ENCODE measurements around the gene MAT2A.
"Not testable (repeated sequence)": the region's sequence is repeated elsewhere in the genome, so short reads cannot be mapped to it uniquely, and the experiment has no call there.

MAT2A gene

DNA sequence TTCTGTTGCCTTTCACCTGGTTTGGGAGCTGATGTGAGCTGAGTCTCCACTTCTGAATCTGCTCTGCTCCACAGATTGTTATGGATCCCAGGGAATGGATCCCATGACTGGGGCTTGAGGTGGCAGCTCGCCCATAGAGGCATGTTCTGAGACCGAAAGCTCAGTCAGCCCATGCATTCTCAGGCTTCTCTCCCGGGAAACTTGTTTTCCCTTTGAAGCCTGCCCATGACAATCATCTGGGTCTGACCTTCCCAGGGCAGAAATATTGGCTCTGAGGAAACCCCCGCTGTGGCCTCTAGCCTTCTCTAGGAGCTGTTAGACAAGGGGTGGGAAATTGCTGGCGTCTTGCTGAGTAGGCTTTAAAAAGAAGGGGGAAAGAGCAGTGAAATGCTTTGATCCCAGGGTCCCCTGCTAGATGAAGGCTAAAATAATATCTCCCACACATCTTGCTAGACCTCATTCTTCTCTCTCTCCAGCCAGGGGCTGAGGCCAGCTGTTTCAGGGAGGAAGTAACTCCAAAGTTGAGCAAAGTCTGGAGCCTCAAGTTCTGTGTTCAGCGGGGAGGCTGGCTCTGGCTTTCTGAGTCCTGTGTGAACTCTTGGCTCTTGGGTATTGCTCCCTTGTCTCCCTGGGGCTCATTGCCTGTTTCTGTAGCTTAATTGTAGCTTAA, 40.4 kb downstream of the MAT2A start:
- peak; percentile 43 for DNase-seq (ENCODE audit: low spot score)

DNA sequence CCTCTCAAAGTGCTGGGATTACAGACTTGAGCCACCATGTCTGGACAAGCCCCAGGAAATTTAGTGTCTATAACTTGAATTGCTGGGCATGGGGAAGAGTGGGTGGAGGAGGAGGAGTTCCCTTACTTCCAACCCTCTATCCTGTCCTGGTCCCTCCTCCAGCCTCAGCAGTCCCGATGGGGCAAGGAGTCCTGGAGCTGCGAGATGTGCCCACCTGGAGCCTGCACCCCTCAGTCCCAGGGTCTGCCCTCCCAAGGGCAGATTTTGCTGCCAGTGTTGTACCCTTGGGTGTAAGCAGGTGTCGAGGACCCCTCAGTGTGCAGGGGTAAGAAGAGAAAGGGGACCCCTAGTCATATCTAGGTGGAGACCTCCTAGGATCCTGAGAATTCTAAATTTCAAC, 41.2 kb downstream of the MAT2A start:
- no peak for DNase-seq (ENCODE audit: low spot score)

DNA sequence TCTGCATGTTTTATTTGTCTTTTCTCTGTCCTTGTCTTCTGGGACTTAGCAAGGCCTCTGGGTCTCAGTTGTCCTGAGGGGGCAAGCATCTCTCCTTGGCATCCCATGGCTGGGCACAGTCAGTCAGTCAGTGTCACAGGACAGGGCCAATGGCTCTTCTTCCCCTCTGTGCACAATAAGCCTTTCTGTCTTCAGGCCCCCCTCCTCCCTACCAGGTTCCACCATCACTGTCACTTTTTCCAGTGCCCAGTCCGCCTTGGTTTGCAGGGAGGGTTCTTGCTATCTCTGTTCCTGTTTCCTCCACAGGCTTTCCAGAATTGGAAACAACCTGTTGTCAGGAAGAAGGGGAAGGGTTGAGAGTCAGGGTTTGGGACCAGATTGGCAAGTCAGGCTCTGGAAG, 43.5 kb downstream of the MAT2A start:
- DNase-seq (ENCODE audit: low spot score), result peak; percentile 50

DNA sequence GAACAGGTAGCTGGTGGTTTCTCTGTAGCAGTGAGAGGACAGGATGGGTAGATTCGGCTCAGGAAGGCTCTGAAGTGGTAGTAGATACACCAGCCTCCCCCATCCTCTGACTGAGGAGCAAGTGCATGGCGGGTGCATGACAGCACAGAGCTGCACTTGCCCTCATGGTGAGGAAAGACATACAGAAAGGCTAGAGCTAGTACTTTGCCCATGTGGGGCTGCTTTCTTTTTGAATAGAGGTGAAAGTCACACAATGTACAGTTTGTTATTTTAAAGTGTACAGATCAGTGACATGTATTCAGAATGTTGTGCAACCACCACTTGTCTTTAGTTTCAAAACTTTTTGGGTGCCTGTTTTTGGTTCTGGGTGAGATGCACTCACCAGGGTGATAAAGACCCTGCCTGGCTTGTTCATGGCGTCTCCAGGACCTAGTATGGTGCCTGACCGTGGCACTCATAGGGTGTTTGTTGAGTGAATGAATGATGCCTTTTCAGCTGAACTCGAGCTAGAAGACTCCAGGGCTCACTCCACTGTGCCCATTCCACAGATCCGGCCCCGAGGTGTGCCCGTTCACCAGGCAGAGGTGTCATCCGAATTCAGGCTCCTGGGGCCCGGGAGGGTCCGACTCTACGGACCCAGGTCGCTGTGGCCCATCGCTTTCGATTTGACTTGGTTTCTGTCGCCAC, 44.8 kb downstream of the MAT2A start:
- DNase-seq (ENCODE audit: low spot score), result no peak

DNA sequence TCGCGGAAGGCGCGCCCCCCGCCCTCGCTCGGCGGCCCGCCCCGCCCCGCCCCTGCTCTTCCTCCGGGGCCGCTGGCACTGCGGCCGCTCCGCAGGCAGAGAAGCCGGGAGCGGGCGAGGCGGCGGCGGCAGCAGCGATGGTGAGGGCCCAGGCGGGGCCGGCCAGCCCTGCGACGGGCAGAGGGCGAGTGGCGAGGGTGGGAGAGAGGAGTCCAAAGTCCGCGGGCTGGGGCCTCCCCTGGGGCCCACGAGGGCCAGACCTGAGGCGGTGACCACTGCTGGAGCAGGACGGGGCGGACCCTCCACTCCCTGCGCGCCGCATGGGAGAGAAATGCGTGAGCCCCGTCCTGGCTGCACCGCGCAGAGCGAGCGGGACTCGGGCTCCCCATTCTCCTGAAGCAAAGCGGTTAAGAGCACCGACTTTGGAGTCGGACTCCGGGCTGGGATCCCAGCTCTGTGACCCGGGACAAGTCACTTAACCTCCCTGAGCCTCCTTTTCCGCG, 45.4 kb downstream of the MAT2A start, which contains the start of gene VAMP5:
Gene VAMP5 (plus strand): TSS at position 78 of the 503 bp plus-strand sequence. CDS start 60 bp downstream, at position 138.
- no peak for DNase-seq (ENCODE audit: low spot score)

DNA sequence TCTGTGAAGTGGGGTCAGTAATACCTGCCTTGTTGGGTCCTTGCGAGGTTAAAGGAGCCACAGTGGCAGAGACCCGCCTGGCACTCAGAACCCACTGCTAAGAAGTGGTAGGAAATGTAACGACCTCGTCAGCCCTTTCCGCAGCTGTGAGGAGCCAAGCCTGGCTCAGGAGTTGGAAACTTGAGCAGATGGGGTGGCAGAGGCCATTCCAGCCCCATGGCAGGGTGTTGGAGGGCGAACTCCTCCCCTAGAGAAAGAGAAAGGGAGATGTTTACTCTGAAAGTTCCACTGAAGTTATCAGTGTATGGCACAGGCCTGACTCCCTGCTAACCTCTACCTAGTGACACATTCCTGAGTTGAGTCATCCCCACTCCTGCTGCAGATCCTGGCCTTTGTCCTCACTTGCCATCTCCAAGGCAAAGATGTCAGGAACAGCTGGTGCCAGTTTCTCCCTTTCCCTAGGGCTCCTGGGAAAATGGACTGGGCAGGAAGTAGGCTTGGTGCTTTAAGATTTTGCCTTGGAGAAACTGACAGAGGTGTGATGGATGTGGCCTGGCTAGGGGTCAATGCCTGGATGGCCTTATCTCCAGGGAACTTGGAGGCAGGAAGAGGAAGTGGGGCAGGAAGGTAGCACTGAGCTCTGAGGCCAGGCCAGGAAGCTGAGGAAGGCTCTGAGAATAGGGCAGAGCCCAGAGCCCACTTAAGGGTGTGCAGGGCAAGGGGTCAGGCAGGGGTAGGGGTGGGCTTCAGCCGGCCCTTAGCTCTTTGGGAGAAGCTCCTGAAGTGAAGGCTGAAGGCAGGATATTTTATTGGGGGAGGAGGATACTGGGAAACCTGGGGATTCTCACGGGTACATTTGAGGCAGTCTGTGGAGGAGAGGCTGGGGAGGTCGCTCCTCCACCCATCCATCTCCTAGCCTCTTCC, 46.2 kb downstream of the MAT2A start:
- DNase-seq (ENCODE audit: low spot score), result no peak

DNA sequence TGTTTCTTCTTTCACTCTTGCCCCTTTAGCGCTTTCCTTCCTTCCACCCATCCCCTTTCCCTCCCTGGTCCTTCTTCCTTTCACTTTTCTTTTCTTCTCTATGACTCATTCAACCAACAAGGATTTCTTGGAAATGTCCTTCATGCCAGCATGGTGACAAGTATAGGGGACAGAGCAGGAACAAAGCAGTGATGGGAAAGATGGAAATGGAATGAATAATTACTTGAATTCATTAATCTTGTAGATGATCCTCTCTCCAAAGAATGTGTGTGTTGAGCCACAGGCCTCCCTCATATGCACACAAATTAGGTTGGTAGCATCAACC, 46.8 kb downstream of the MAT2A start:
- DNase-seq (ENCODE audit: low spot score), result no peak

DNA sequence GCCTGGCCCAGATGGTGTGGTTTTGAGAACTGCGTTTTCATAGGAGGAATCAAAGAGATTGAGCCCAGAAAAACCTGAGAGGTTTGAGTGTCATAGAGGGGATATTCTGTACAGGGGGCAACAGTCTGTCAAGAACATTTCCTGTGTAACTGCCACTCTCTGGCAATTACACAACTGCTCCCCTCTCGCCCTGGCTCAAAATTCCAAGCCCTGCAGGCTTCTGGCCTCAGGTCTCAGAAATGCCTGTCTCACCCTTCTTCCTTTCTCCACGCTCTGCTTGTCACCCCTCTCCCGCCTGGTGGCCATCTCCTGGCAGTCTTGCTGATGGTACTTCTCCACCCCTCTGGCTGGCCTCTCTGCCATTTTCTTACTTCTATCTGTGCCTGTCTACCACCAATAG, 49.3 kb downstream of the MAT2A start:
- DNase-seq (ENCODE audit: low spot score), result no peak

DNA sequence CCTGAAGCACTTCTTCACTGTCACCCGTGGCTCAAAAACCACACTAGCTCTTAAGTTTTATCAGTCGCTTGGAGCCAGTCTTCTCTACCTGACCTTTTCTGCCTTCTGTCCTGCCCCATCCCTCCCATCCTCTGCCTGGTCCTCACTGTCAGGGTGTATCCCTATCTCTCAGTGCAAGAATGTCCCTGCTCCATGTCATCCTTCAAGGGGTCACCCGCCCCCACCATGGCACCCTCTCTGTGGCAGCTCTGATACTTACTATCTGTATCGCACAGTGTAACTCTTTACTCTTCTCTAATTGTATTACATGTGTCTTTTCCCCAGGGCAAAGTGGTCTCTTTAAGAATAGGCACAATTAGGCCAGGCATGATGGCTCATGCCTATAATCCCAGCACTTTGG, 49.7 kb downstream of the MAT2A start:
- DNase-seq (ENCODE audit: low spot score), result no peak

DNA sequence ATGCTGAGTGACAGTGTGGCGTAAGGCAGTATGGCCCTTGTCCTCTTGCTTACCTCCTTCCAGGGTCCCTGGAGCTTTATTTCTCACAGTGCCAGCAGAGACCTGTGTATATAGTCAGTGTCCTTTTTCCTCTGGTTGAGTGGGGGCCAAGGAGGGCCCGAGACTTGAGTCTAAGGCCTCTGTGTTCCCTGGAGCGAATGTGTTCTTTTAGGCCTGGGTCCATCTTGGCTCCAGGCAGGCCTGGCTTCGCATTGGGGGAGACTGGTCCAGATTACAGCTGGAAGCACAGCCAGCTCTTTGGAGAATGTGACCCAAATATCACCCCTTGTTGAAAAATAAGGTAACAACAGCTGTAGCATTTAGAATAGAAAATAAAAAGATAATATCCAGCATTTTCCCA, 50.2 kb downstream of the MAT2A start:
- DNase-seq (ENCODE audit: low spot score), result no peak

DNA sequence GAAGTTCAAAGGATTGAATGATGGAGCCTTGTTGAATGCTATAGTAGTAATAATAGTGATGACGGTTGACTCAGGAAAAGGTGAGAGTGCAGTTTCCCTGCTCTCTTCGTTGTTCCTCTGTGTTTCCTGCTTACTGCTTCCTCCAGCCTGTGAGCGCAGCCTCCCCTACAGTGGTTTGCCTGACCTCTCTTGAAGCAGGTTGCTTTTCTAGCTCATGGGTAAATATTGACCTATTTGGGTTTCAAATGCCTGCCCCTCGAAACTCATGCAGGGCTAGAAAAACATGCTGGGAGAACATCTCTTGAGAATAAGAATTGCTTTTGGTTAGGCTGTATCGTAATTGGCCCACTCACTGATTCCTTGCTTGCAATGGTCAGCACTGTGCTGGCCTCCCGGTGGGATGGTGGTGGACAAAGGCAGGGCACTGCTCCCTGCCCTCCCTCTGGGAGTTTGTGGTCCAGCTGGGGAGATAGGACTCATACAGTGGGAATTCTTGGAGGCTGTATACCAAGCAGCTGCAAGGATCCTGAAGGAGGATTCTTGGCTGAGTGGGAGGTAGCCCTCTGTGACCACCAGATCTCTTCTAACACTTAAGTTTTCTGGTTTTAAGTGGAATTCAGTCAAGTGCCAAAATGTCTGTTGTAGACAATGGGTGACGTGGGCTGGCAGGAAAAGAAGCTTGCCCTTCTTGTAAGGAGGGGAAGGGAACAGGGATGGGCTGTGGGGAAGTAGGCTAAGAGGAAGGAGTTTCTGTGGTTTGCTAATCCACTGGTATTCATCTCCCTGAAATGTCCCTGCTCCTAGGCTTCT, 51.2 kb downstream of the MAT2A start:
- DNase-seq (ENCODE audit: low spot score), result peak; percentile 62

DNA sequence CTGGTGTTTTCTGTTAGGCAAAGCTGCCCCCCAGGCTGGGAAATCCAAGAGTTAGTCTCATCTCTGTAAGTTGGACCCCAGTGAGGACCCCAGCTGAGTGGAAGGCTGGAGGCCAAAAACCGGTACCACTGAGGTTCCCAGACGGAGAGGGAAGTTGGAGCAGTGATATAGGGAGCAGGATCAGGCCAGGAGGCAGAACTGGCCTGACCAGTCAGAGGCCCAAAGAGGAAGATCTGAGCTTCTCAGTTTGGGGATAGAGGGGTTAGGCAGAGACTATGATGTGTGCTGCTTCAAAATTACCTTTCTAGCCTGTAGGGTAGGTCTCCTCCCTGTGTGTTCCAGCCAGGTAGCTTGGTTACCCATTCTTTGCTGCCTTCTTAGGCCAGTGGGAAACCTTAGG, 52.0 kb downstream of the MAT2A start:
- DNase-seq (ENCODE audit: low spot score), result no peak

DNA sequence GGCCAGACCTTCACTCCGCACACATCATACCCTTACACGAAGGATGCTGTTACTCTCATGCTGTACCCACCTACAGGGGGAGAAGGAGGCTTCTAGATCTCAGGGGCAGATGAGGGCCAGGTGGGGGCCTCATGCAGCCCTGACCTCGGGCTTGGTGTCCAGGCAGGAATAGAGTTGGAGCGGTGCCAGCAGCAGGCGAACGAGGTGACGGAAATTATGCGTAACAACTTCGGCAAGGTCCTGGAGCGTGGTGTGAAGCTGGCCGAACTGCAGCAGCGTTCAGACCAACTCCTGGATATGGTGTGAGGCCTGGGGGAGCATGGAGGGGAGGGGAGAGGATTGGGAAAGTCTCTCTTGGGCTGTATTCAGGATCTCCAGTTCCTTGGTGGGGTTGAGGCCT, 52.6 kb downstream of the MAT2A start:
- no peak for DNase-seq (ENCODE audit: low spot score)

DNA sequence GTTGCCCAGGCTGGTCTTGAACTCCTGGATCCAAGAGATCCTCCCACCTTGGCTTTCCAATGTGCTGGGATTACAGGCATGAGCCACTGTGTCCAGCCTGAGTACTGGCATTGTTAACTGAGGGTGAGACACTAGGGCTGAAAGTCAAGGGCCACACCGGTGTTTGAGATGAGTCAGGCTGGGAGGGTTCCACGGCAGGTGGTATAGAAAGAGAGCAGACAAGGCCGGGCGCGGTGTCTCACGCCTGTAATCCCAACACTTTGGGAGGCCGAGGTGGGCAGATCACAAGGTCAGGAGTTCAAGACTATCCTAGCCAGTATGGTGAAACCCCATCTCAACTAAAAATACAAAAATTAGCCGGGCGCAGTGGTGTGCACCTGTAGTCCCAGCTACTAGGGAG, 53.3 kb downstream of the MAT2A start:
- not testable (repeated sequence) for DNase-seq (ENCODE audit: low spot score)

DNA sequence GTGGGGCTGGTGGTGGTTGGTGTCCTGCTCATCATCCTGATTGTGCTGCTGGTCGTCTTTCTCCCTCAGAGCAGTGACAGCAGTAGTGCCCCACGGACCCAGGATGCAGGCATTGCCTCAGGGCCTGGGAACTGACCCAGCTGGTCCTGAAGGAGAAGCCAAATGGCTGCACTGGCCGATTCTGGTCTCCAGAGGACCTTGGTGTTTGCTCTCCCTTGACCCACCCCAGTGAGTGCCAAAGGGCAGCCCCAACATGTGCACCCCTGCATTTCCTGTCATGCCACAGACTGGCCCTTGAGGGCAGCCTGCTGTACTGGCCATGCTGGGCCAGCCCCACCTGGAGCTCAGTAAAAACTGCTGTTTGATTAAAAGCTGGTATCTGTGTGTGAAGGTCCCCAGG, 54.1 kb downstream of the MAT2A start:
- no peak for DNase-seq (ENCODE audit: low spot score)

All from Ammon's horn (tissue), 1 donor.